SK-N-MC (cell line): ENCODE results near the gene BAZ1A.

Source experiments
- EZH2 ChIP-seq: fragments of 200-600 bp; sonication (generic); IDR thresholded peaks from one replicate; pipeline ENCODE4 v1.6.1; 2017; ENCODE audit warnings: antibody characterized with exemption
- POLR2AphosphoS5 ChIP-seq: IDR thresholded peaks from 2 replicates; pipeline ENCODE4 v1.6.1; 2012; ENCODE audit warnings: mild to moderate bottlenecking, low read depth, low read length, borderline replicate concordance

- TF ChIP-seq EZH2 (no peak), POLR2AphosphoS5 (no peak)
These were observed 132.7 kb downstream of the BAZ1A start for GRCh38 chr14:34742270-34743115.
